Glutamatergic neuron (in vitro differentiated cells): ENCODE measurements around the gene FPGS. TPM values are rescaled to one million over a fixed set of nuclear protein-coding genes. Genes with fewer than 3 reads are reported as not detected.
A peak's percentile ranks its signal among the peaks of the same experiment; 100 is the strongest.

ENCODE experiments used
- DNase-seq: peaks from one replicate; pipeline ENCODE4 v3.0.0; 2022
- H3K27ac Mint-ChIP-seq: one replicate; pipeline ENCODE4 v1.8.0; 2020; ENCODE audit warnings: mild to moderate bottlenecking, mixed read lengths, inconsistent platforms; ENCODE audit not compliant: unreplicated experiment
- H3K27me3 Mint-ChIP-seq: one replicate; pipeline ENCODE4 v1.8.0; 2020; ENCODE audit warnings: mild to moderate bottlenecking, moderate library complexity, mixed read lengths, inconsistent platforms; ENCODE audit not compliant: unreplicated experiment
- H3K36me3 Mint-ChIP-seq: one replicate; pipeline ENCODE4 v1.8.0; 2020; ENCODE audit warnings: mild to moderate bottlenecking, mixed read lengths, inconsistent platforms; ENCODE audit not compliant: unreplicated experiment
- H3K4me1 Mint-ChIP-seq: one replicate; pipeline ENCODE4 v1.8.0; 2020; ENCODE audit warnings: mild to moderate bottlenecking, low read depth, mixed read lengths, inconsistent platforms; ENCODE audit not compliant: unreplicated experiment
- H3K4me3 Mint-ChIP-seq: one replicate; pipeline ENCODE4 v1.8.0; 2020; ENCODE audit warnings: mild to moderate bottlenecking, mixed read lengths, inconsistent platforms; ENCODE audit not compliant: unreplicated experiment
- H3K9me3 Mint-ChIP-seq: one replicate; pipeline ENCODE4 v1.8.0; 2020; ENCODE audit warnings: mild to moderate bottlenecking, moderate library complexity, mixed read lengths, inconsistent platforms; ENCODE audit not compliant: unreplicated experiment
- CTCF ChIP-seq: fragments of 200-600 bp; sonication (generic); IDR thresholded peaks from one replicate; pipeline ENCODE4 v1.5.0; 2021; ENCODE audit not compliant: partially characterized antibody, unreplicated experiment
- total RNA-seq: library from RNA; stranded (reverse); fragmentation: NEBNext Ultra II Directional; extraction: Animal tissue kit (Norgen Biotek cat#: 25700); gene quantifications from one replicate; pipeline ENCODE4 v1.2.1, GENCODE V29; 2021; ENCODE audit not compliant: unreplicated experiment

FPGS gene
- total RNA-seq, 1 donor from 2014 or later, result 44.2 TPM

DNA sequence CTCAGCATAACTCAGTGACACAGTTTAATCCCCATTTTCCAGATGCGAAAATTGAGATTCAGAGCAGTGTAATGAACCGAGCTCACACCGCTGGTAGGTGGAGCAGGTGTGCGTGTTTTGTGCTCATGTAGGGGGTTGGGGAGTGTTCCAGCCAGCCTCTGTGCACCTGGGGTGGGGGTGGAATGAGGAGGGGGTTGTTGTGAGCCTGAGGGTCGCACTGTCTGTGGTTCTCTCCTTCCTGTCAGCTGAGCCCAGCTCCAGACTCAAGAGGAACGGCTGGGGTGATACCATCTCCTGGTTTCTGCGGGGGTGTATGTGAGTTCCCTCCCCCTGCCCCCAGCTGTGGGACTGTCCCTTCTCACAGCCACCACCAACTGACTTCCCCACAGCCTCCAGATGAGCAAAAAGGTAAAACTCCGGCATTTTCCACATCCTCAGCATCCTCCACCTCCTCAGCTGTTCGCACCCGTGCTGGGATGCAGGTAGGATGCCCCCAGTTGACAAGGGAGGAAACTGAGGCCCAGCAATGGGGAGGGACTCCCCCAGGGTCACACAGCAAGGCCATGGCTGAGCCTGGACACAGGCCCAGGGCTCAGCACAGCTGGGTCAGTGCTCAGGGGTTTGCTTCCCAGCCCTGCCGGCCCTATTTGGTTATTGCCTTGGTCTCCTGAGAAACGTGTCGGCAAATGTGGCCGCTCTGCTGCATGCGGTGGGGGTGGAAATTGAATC, 26.3 kb upstream of the FPGS start:
- H3K4me1 Mint-ChIP-seq, result peaks cover 8% of the 10 kb centered on the region
- H3K27ac Mint-ChIP-seq, result peak overlapping the region; percentile 33
- peaks cover 6% of the 10 kb centered on the region for H3K9me3 Mint-ChIP-seq

DNA sequence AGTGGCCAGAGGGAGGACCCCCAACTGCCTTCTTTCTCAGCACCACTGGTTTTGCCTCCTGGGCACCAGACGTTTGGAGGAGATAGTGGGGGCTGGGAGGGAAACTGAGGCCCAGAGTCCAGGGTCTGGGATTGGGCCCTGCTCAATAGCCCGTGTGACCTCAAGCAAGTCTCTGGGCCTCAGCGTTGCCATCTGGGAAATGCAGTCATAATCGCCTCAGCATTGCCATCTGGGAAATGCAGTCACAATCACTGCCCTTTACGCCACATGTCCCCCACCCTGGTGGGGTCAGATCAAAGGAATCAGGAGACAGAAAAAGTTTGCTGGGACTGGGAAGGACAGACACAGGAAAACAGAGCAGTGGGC, 25.8 kb upstream of the FPGS start:
- Mint-ChIP-seq H3K27me3 (no peaks in the 10 kb centered on the region), H3K36me3 (no peaks in the 10 kb centered on the region), H3K4me3 (peak overlapping the region; percentile 15), H3K4me1 (peaks cover 8% of the 10 kb centered on the region), H3K9me3 (peaks cover 7% of the 10 kb centered on the region), H3K27ac (no peak overlapping the region)
- no peak for TF ChIP-seq CTCF
- no peak for DNase-seq

More for the DNA sequence above, 26.3 kb upstream of the FPGS start:
- peak overlapping the region; percentile 15 for H3K4me3 Mint-ChIP-seq
- peak; percentile 59 for DNase-seq
- no peak for TF ChIP-seq CTCF
- no peaks in the 10 kb centered on the region for H3K36me3 Mint-ChIP-seq
- no peaks in the 10 kb centered on the region for H3K27me3 Mint-ChIP-seq

DNA sequence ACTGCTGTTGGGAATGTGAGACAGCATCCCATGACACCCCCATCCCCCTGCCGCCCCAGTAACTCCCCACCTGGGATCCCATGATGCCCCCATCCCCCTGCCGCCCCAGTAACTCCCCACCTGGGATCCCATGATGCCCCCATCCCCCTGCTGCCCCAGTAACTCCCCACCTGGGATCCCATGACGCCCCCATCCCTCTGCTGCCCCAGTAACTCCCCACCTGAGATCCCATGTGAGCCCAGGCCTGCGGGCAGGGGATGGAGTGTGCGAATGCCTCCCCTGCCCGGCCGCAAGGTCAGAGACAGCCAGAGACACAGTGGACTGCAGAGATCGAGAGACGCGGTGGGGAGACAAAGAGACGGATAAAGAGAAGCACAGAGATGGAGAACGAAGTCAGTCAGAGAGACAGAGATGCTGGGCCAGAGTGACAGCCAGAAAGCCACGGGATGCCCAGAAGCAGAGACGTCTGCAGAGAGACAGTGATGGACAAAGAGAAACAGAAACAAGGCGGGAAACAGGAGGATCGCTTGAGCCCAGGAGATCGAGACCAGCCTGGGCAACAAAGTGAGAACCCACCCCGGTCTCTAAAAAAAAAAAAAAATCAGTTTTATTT, 25.2 kb upstream of the FPGS start:
- Mint-ChIP-seq H3K4me1 (peaks cover 8% of the 10 kb centered on the region), H3K27me3 (no peaks in the 10 kb centered on the region), H3K9me3 (peaks cover 7% of the 10 kb centered on the region), H3K4me3 (peak overlapping the region; percentile 55), H3K27ac (peak overlapping the region; percentile 69), H3K36me3 (no peaks in the 10 kb centered on the region)
- TF ChIP-seq CTCF, result no peak
- DNase-seq, result no peak

- peak within 1 kb of the TSS; percentile 83 for H3K27ac Mint-ChIP-seq
Observed at GRCh38 chr9:127778280-127779135, 24.2 kb upstream of the FPGS start, which contains the start of gene SH2D3C. TSS of gene SH2D3C (minus strand) at chr9:127778666. CDS start at chr9:127778627, 39 bp downstream.

More at GRCh38 chr9:127778280-127779135, 24.2 kb upstream of the FPGS start, which contains the start of gene SH2D3C:
- Mint-ChIP-seq H3K9me3 (peaks cover 7% of the 10 kb centered on the region), H3K4me3 (peak within 1 kb of the TSS; percentile 67), H3K4me1 (peaks cover 8% of the 10 kb centered on the region), H3K36me3 (no peaks in the 10 kb centered on the region), H3K27me3 (no peaks in the 10 kb centered on the region)
- no peak for TF ChIP-seq CTCF
- peak; percentile 41 for DNase-seq
